GM23338 (cell line): ENCODE results near the gene HS6ST3. TPM values are rescaled to one million over a fixed set of nuclear protein-coding genes. Genes with fewer than 3 reads are reported as not detected.

Experiments used
- ATAC-seq: fragments of 200-7000 bp; cut with Tn5 transposase; 3 replicates; pipeline ENCODE4 v1.9.1; 2020
- DNase-seq: peaks from one replicate; pipeline ENCODE4 v3.0.0-alpha.2; 2015; ENCODE audit warnings: low spot score
- H2AFZ ChIP-seq: fragments of 200-600 bp; sonication (generic); 2 replicates; pipeline ENCODE4 v1.8.0; 2016; ENCODE audit warnings: antibody characterized with exemption, mild to moderate bottlenecking, moderate library complexity
- H3F3A ChIP-seq: fragments of 200-600 bp; sonication (generic); replicated peaks from 2 replicates; pipeline ENCODE4 v1.8.0; 2017; ENCODE audit warnings: antibody characterized with exemption, mixed run types, low read depth
- H3K27ac ChIP-seq: fragments of 200-600 bp; sonication (generic); 2 replicates; pipeline ENCODE4 v1.6.1; 2016; ENCODE audit warnings: low read depth
- H3K27me3 ChIP-seq: fragments of 200-600 bp; sonication (generic); 2 replicates; pipeline ENCODE4 v1.8.0; 2016; ENCODE audit warnings: mild to moderate bottlenecking, mixed run types, moderate library complexity; ENCODE audit not compliant: insufficient read depth
- H3K36me3 ChIP-seq: fragments of 200-600 bp; sonication (generic); 2 replicates; pipeline ENCODE4 v1.8.0; 2016; ENCODE audit warnings: mild to moderate bottlenecking; ENCODE audit not compliant: insufficient read depth
- H3K4me1 ChIP-seq: fragments of 200-600 bp; sonication (generic); 2 replicates; pipeline ENCODE4 v1.8.0; 2016; ENCODE audit warnings: mild to moderate bottlenecking, moderate library complexity; ENCODE audit not compliant: insufficient read depth
- H3K4me2 ChIP-seq: fragments of 200-600 bp; sonication (generic); 2 replicates; pipeline ENCODE4 v1.7.1; 2017; ENCODE audit warnings: mixed run types
- H3K4me3 ChIP-seq: fragments of 200-600 bp; sonication (generic); 2 replicates; pipeline ENCODE4 v1.6.1; 2016; ENCODE audit warnings: mixed run types
- H3K79me2 ChIP-seq: fragments of 200-600 bp; sonication (generic); replicated peaks from 2 replicates; pipeline ENCODE4 v1.8.0; 2017; ENCODE audit warnings: mild to moderate bottlenecking; ENCODE audit not compliant: insufficient read depth
- H3K9me2 ChIP-seq: fragments of 200-600 bp; sonication (generic); 2 replicates; pipeline ENCODE4 v1.8.0; 2017; ENCODE audit not compliant: insufficient read depth
- H4K20me1 ChIP-seq: fragments of 200-600 bp; sonication (generic); replicated peaks from 2 replicates; pipeline ENCODE4 v1.8.0; 2017; ENCODE audit warnings: mild to moderate bottlenecking; ENCODE audit not compliant: insufficient read depth
- H3K27ac Mint-ChIP-seq: 2 replicates; pipeline ENCODE4 v1.8.0; 2020; ENCODE audit warnings: inconsistent platforms, mild to moderate bottlenecking, moderate library complexity, mixed read lengths
- H3K27me3 Mint-ChIP-seq: 3 replicates; pipeline ENCODE4 v1.8.0; 2022; ENCODE audit warnings: low read depth, mild to moderate bottlenecking, moderate library complexity, mixed read lengths, inconsistent platforms; ENCODE audit not compliant: insufficient read depth, poor library complexity
- H3K36me3 Mint-ChIP-seq: 3 replicates; pipeline ENCODE4 v1.8.0; 2021; ENCODE audit warnings: low read depth, mild to moderate bottlenecking, inconsistent platforms, moderate library complexity, mixed read lengths
- H3K4me1 Mint-ChIP-seq: 3 replicates; pipeline ENCODE4 v1.8.0; 2020; ENCODE audit warnings: mild to moderate bottlenecking, inconsistent platforms, mixed read lengths
- H3K4me3 Mint-ChIP-seq: 3 replicates; pipeline ENCODE4 v1.8.0; 2021; ENCODE audit warnings: moderate library complexity, mild to moderate bottlenecking, inconsistent platforms, mixed read lengths
- H3K9me3 Mint-ChIP-seq: 3 replicates; pipeline ENCODE4 v1.8.0; 2020; ENCODE audit warnings: moderate library complexity, mild to moderate bottlenecking, inconsistent platforms, mixed read lengths
- CREB1 ChIP-seq: fragments of 250-450 bp; sonication (Bioruptor Pico); IDR thresholded peaks from 2 replicates; pipeline ENCODE4 v1.5.0; 2020; ENCODE audit warnings: low read depth, mild to moderate bottlenecking, moderate library complexity
- CTCF ChIP-seq, 2 experiments: fragments of 200-600 bp in 1 of 2; sonication (generic) in 1 of 2; conservative IDR thresholded peaks; 2 replicates each; pipeline versions ENCODE4 v1.5.1 to v1.6.1; 2016 to 2017; ENCODE audit warnings: antibody characterized with exemption in 2 of 2, low read depth in 2 of 2, mild to moderate bottlenecking in 2 of 2, moderate library complexity in 1 of 2
- ETS1 ChIP-seq: IDR thresholded peaks from 2 replicates; pipeline ENCODE4 v1.6.1; 2016; ENCODE audit warnings: antibody characterized with exemption
- EZH2phosphoT487 ChIP-seq: fragments of 200-600 bp; sonication (generic); IDR thresholded peaks from one replicate; pipeline ENCODE4 v1.8.1; 2018; ENCODE audit warnings: antibody characterized with exemption; ENCODE audit not compliant: unreplicated experiment
- JUNB ChIP-seq: IDR thresholded peaks from one replicate; pipeline ENCODE4 v1.6.1; 2016; ENCODE audit warnings: antibody characterized with exemption; ENCODE audit not compliant: unreplicated experiment
- NANOG ChIP-seq: IDR thresholded peaks from 2 replicates; pipeline ENCODE4 v1.6.1; 2016; ENCODE audit warnings: antibody characterized with exemption, borderline replicate concordance
- POLR2AphosphoS5 ChIP-seq: IDR thresholded peaks from 2 replicates; pipeline ENCODE4 v1.6.1; 2016; ENCODE audit warnings: antibody characterized with exemption, low read depth
- STAT1 ChIP-seq: IDR thresholded peaks from one replicate; pipeline ENCODE4 v1.6.1; 2016; ENCODE audit warnings: antibody characterized with exemption; ENCODE audit not compliant: unreplicated experiment
- ZNF114 ChIP-seq: fragments of 250-450 bp; sonication (Bioruptor Pico); IDR thresholded peaks from 2 replicates; pipeline ENCODE4 v1.5.0; 2020; ENCODE audit warnings: mild to moderate bottlenecking, moderate library complexity
- ZNF331 ChIP-seq: fragments of 250-450 bp; sonication (Bioruptor Pico); IDR thresholded peaks from 2 replicates; pipeline ENCODE4 v1.5.0; 2020; ENCODE audit warnings: low read depth, mild to moderate bottlenecking, moderate library complexity
- polyA plus RNA-seq: library from polyadenylated mRNA; unstranded; fragments of >200 nt; fragmentation: Nextera tagmentation; extraction: Ambion mirVana; gene quantifications from 2 replicates; pipeline ENCODE4 v1.2.1, GENCODE V29; 2016
- total RNA-seq: library from RNA; depleted of rRNA; stranded (reverse); fragments of >200 nt; shearing (Covaris generic); gene quantifications from 2 replicates; pipeline ENCODE4 v1.2.3, GENCODE V29; 2014
- TF ChIP-seq, protein P1 (sequence below): IDR thresholded peaks from one replicate; pipeline ENCODE4 v1.6.1; 2018; ENCODE audit warnings: antibody characterized with exemption; ENCODE audit not compliant: unreplicated experiment
- TF ChIP-seq, protein P2 (sequence below): fragments of 250-450 bp; sonication (Bioruptor Pico); IDR thresholded peaks from 2 replicates; pipeline ENCODE4 v1.5.0; 2020; ENCODE audit warnings: mild to moderate bottlenecking, moderate library complexity

HS6ST3 gene
- total and polyA plus RNA-seq, 2 experiments from 2014 or later: 0.52 to 0.80 TPM

GRCh38 chr13:96862093-96862492 lies 772.2 kb downstream of the HS6ST3 start:
- Mint-ChIP-seq H3K9me3 (no peaks in the 10 kb centered on the region; the same call in 2 of the 3 replicates), H3K27me3 (peaks cover 3% of the 10 kb centered on the region), H3K4me3 (no peak overlapping the region), H3K27ac (no peak overlapping the region), H3K36me3 (no peaks in the 10 kb centered on the region), H3K4me1 (no peaks in the 10 kb centered on the region)
- Histone ChIP-seq H3K4me1 (no peaks in the 10 kb centered on the region), H3F3A (no peaks in the 10 kb centered on the region), H3K79me2 (no peaks in the 10 kb centered on the region), H3K4me3 (no peak overlapping the region), H3K27ac (no peak overlapping the region), H3K9me2 (no peaks in the 10 kb centered on the region), H3K36me3 (no peaks in the 10 kb centered on the region), H3K4me2 (no peak overlapping the region), H3K27me3 (no peaks in the 10 kb centered on the region), H2AFZ (no peak overlapping the region), H4K20me1 (no peaks in the 10 kb centered on the region)
- TF ChIP-seq ZNF114 (CRISPR knock-in tag): no peak
- TF ChIP-seq NANOG: no peak
- TF ChIP-seq ZNF331: no peak
- no peak for TF ChIP-seq JUNB
- TF ChIP-seq CREB1: no peak
- no peak for TF ChIP-seq ETS1
- TF ChIP-seq CTCF (conservative IDR thresholded peaks at IDR 0.05; ENCODE audit: low read depth in 2 of 2): no peak
- TF ChIP-seq, protein P1, sequence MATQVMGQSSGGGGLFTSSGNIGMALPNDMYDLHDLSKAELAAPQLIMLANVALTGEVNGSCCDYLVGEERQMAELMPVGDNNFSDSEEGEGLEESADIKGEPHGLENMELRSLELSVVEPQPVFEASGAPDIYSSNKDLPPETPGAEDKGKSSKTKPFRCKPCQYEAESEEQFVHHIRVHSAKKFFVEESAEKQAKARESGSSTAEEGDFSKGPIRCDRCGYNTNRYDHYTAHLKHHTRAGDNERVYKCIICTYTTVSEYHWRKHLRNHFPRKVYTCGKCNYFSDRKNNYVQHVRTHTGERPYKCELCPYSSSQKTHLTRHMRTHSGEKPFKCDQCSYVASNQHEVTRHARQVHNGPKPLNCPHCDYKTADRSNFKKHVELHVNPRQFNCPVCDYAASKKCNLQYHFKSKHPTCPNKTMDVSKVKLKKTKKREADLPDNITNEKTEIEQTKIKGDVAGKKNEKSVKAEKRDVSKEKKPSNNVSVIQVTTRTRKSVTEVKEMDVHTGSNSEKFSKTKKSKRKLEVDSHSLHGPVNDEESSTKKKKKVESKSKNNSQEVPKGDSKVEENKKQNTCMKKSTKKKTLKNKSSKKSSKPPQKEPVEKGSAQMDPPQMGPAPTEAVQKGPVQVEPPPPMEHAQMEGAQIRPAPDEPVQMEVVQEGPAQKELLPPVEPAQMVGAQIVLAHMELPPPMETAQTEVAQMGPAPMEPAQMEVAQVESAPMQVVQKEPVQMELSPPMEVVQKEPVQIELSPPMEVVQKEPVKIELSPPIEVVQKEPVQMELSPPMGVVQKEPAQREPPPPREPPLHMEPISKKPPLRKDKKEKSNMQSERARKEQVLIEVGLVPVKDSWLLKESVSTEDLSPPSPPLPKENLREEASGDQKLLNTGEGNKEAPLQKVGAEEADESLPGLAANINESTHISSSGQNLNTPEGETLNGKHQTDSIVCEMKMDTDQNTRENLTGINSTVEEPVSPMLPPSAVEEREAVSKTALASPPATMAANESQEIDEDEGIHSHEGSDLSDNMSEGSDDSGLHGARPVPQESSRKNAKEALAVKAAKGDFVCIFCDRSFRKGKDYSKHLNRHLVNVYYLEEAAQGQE: no peak
- TF ChIP-seq, protein P2, sequence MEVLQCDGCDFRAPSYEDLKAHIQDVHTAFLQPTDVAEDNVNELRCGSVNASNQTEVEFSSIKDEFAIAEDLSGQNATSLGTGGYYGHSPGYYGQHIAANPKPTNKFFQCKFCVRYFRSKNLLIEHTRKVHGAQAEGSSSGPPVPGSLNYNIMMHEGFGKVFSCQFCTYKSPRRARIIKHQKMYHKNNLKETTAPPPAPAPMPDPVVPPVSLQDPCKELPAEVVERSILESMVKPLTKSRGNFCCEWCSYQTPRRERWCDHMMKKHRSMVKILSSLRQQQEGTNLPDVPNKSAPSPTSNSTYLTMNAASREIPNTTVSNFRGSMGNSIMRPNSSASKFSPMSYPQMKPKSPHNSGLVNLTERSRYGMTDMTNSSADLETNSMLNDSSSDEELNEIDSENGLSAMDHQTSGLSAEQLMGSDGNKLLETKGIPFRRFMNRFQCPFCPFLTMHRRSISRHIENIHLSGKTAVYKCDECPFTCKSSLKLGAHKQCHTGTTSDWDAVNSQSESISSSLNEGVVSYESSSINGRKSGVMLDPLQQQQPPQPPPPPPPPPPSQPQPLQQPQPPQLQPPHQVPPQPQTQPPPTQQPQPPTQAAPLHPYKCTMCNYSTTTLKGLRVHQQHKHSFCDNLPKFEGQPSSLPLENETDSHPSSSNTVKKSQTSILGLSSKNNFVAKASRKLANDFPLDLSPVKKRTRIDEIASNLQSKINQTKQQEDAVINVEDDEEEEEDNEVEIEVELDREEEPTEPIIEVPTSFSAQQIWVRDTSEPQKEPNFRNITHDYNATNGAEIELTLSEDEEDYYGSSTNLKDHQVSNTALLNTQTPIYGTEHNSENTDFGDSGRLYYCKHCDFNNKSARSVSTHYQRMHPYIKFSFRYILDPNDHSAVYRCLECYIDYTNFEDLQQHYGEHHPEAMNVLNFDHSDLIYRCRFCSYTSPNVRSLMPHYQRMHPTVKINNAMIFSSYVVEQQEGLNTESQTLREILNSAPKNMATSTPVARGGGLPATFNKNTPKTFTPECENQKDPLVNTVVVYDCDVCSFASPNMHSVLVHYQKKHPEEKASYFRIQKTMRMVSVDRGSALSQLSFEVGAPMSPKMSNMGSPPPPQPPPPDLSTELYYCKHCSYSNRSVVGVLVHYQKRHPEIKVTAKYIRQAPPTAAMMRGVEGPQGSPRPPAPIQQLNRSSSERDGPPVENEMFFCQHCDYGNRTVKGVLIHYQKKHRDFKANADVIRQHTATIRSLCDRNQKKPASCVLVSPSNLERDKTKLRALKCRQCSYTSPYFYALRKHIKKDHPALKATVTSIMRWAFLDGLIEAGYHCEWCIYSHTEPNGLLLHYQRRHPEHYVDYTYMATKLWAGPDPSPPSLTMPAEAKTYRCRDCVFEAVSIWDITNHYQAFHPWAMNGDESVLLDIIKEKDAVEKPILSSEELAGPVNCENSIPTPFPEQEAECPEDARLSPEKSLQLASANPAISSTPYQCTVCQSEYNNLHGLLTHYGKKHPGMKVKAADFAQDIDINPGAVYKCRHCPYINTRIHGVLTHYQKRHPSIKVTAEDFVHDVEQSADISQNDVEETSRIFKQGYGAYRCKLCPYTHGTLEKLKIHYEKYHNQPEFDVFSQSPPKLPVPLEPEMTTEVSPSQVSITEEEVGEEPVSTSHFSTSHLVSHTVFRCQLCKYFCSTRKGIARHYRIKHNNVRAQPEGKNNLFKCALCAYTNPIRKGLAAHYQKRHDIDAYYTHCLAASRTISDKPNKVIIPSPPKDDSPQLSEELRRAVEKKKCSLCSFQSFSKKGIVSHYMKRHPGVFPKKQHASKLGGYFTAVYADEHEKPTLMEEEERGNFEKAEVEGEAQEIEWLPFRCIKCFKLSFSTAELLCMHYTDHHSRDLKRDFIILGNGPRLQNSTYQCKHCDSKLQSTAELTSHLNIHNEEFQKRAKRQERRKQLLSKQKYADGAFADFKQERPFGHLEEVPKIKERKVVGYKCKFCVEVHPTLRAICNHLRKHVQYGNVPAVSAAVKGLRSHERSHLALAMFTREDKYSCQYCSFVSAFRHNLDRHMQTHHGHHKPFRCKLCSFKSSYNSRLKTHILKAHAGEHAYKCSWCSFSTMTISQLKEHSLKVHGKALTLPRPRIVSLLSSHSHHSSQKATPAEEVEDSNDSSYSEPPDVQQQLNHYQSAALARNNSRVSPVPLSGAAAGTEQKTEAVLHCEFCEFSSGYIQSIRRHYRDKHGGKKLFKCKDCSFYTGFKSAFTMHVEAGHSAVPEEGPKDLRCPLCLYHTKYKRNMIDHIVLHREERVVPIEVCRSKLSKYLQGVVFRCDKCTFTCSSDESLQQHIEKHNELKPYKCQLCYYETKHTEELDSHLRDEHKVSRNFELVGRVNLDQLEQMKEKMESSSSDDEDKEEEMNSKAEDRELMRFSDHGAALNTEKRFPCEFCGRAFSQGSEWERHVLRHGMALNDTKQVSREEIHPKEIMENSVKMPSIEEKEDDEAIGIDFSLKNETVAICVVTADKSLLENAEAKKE (CRISPR knock-in tag): no peak
- no peak for TF ChIP-seq POLR2AphosphoS5
- no peak for TF ChIP-seq EZH2phosphoT487
- no peak for TF ChIP-seq STAT1
- ATAC-seq: no peak
- DNase-seq: no peak
